Type B pancreatic cell (in vitro differentiated cells): ENCODE data around the gene FAM186B. TPM values are rescaled to one million over a fixed set of nuclear protein-coding genes. Genes with fewer than 3 reads are reported as not detected.

ENCODE experiments used
- DNase-seq: peaks from one replicate; pipeline ENCODE4 v3.0.0; 2021; ENCODE audit warnings: mixed read lengths; ENCODE audit not compliant: unreplicated experiment; ENCODE audit errors: extremely low spot score
- H3K27ac Mint-ChIP-seq: 2 replicates; pipeline ENCODE4 v1.8.0; 2021; ENCODE audit warnings: mild to moderate bottlenecking, mixed read lengths
- H3K27me3 Mint-ChIP-seq: 2 replicates; pipeline ENCODE4 v1.8.0; 2021; ENCODE audit warnings: mixed read lengths
- H3K36me3 Mint-ChIP-seq: 2 replicates; pipeline ENCODE4 v1.8.0; 2021; ENCODE audit warnings: mixed read lengths
- H3K4me1 Mint-ChIP-seq: one replicate; pipeline ENCODE4 v1.8.0; 2021; ENCODE audit warnings: mixed read lengths; ENCODE audit not compliant: unreplicated experiment
- H3K4me3 Mint-ChIP-seq: 2 replicates; pipeline ENCODE4 v1.8.0; 2021; ENCODE audit warnings: mild to moderate bottlenecking, mixed read lengths
- H3K9me3 Mint-ChIP-seq: 2 replicates; pipeline ENCODE4 v1.8.0; 2021; ENCODE audit warnings: mixed read lengths
- CTCF ChIP-seq: fragments of 200-600 bp; sonication (generic); conservative IDR thresholded peaks from 2 replicates; pipeline ENCODE4 v1.5.0; 2021; ENCODE audit warnings: antibody characterized with exemption, mild to moderate bottlenecking
- total RNA-seq: library from RNA; stranded (reverse); gene quantifications from 2 replicates; pipeline ENCODE4 v1.2.1, GENCODE V29; 2021; ENCODE audit warnings: low replicate concordance

Gene FAM186B
- total RNA-seq, 1 donor from 2014 or later, result 0.14 TPM

GRCh38 chr12:49554266-49554665, 51.2 kb downstream of the FAM186B start:
- TF ChIP-seq CTCF, result no peak
- H3K36me3 Mint-ChIP-seq, result no peaks in the 10 kb centered on the region
- peaks cover 32% of the 10 kb centered on the region for H3K27me3 Mint-ChIP-seq
- no peak overlapping the region for H3K4me3 Mint-ChIP-seq
- H3K9me3 Mint-ChIP-seq, result no peaks in the 10 kb centered on the region
- no peak for DNase-seq
- H3K4me1 Mint-ChIP-seq, result peaks cover 6% of the 10 kb centered on the region
- no peak overlapping the region for H3K27ac Mint-ChIP-seq

- H3K27me3 Mint-ChIP-seq, result peaks cover 35% of the 10 kb centered on the region
- no peak for DNase-seq
- peaks cover 6% of the 10 kb centered on the region for H3K4me1 Mint-ChIP-seq
- no peaks in the 10 kb centered on the region for H3K36me3 Mint-ChIP-seq
- peak overlapping the region; percentile 37 for H3K27ac Mint-ChIP-seq
- peak; percentile 52 for TF ChIP-seq CTCF
- H3K9me3 Mint-ChIP-seq, result no peaks in the 10 kb centered on the region
- H3K4me3 Mint-ChIP-seq, result no peak overlapping the region
These were observed 51.8 kb downstream of the FAM186B start for GRCh38 chr12:49553512-49554088.

- no peak for TF ChIP-seq CTCF
- H3K27ac Mint-ChIP-seq, result no peak overlapping the region
- peaks cover 41% of the 10 kb centered on the region for H3K27me3 Mint-ChIP-seq
- no peaks in the 10 kb centered on the region for H3K36me3 Mint-ChIP-seq
- peaks cover 6% of the 10 kb centered on the region for H3K4me1 Mint-ChIP-seq
- H3K9me3 Mint-ChIP-seq, result no peaks in the 10 kb centered on the region
- no peak for DNase-seq
- H3K4me3 Mint-ChIP-seq, result no peak overlapping the region
These were observed 52.5 kb downstream of the FAM186B start for GRCh38 chr12:49552899-49553298.

- no peaks in the 10 kb centered on the region for H3K36me3 Mint-ChIP-seq
- TF ChIP-seq CTCF, result no peak
- DNase-seq, result no peak
- peaks cover 43% of the 10 kb centered on the region for H3K27me3 Mint-ChIP-seq
- H3K4me3 Mint-ChIP-seq, result no peak overlapping the region
- no peak overlapping the region for H3K27ac Mint-ChIP-seq
- no peaks in the 10 kb centered on the region for H3K9me3 Mint-ChIP-seq
- H3K4me1 Mint-ChIP-seq, result peaks cover 6% of the 10 kb centered on the region
These were observed 53.0 kb downstream of the FAM186B start for GRCh38 chr12:49552425-49552824.

- H3K9me3 Mint-ChIP-seq, result no peaks in the 10 kb centered on the region
- no peak overlapping the region for H3K27ac Mint-ChIP-seq
- DNase-seq, result no peak
- peaks cover 48% of the 10 kb centered on the region for H3K27me3 Mint-ChIP-seq
- no peaks in the 10 kb centered on the region for H3K36me3 Mint-ChIP-seq
- peaks cover 6% of the 10 kb centered on the region for H3K4me1 Mint-ChIP-seq
- no peak for TF ChIP-seq CTCF
- H3K4me3 Mint-ChIP-seq, result no peak overlapping the region
These were observed 53.4 kb downstream of the FAM186B start for GRCh38 chr12:49552014-49552413.
